PC-3 (cell line): ENCODE results near the gene NCMAP. TPM values are rescaled to one million over a fixed set of nuclear protein-coding genes. Genes with fewer than 3 reads are reported as not detected.
"Not testable (repeated sequence)": the region's sequence is repeated elsewhere in the genome, so short reads cannot be mapped to it uniquely, and the experiment has no call there.

Experiments
- ATAC-seq: fragments of 200-7000 bp; cut with Tn5 transposase; 2 replicates; pipeline ENCODE4 v1.9.1; 2020; ENCODE audit warnings: mild to moderate bottlenecking, moderate library complexity
- BruUV-seq: library from RNA; stranded (reverse); fragments of 400-500 nt; replicated peaks from 2 replicates; lab custom pipeline; 2021; lab: Mats Ljungman, UMichigan
- CTCF ChIA-PET: fragments of 300-600 bp; sonication (Branson Sonifier 250); formaldehyde crosslinking; loops from one replicate; lab custom pipeline; 2022; ENCODE audit warnings: antibody characterized with exemption; lab: Charles Lee
- POLR2A ChIA-PET: fragments of 300-600 bp; sonication (Branson Sonifier 250); formaldehyde crosslinking; loops from one replicate; lab custom pipeline; 2022; ENCODE audit warnings: antibody characterized with exemption; ENCODE audit not compliant: unreplicated experiment; lab: Charles Lee
- DNase-seq: peaks from one replicate; pipeline ENCODE4 v3.0.0-alpha.2; 2015
- H2AFZ ChIP-seq: fragments of 300-600 bp; sonication (generic); 2 replicates; pipeline ENCODE4 v1.6.0; 2016; ENCODE audit warnings: antibody characterized with exemption, low read length
- H3F3A ChIP-seq: fragments of 300-600 bp; sonication (generic); one replicate; pipeline ENCODE4 v1.6.0; 2017; ENCODE audit warnings: antibody characterized with exemption, low read length, control low read depth, mild to moderate bottlenecking; ENCODE audit not compliant: unreplicated experiment
- H3K27ac ChIP-seq: fragments of 300-600 bp; sonication (generic); 2 replicates; pipeline ENCODE4 v1.5.1; 2016; ENCODE audit warnings: mild to moderate bottlenecking, low read length
- H3K27me3 ChIP-seq: fragments of 300-600 bp; sonication (generic); 2 replicates; pipeline ENCODE4 v1.6.1; 2016; ENCODE audit warnings: low read length, mixed read lengths
- H3K36me3 ChIP-seq: fragments of 300-600 bp; sonication (generic); 2 replicates; pipeline ENCODE4 v1.6.1; 2016; ENCODE audit warnings: low read depth, mixed run types, low read length, mixed read lengths
- H3K4me1 ChIP-seq: fragments of 300-600 bp; sonication (generic); 2 replicates; pipeline ENCODE4 v1.5.1; 2016; ENCODE audit warnings: low read length; ENCODE audit not compliant: insufficient read depth
- H3K4me2 ChIP-seq: fragments of 300-600 bp; sonication (generic); 2 replicates; pipeline ENCODE4 v1.6.0; 2016; ENCODE audit warnings: low read length
- H3K4me3 ChIP-seq: fragments of 300-600 bp; sonication (generic); 2 replicates; pipeline ENCODE4 v1.5.1; 2016; ENCODE audit warnings: mild to moderate bottlenecking, low read length, mixed read lengths
- H3K79me2 ChIP-seq: fragments of 300-600 bp; sonication (generic); 2 replicates; pipeline ENCODE4 v1.6.1; 2017; ENCODE audit warnings: low read length, mixed read lengths
- H3K9ac ChIP-seq: fragments of 300-600 bp; sonication (generic); 2 replicates; pipeline ENCODE4 v1.6.0; 2016; ENCODE audit warnings: mild to moderate bottlenecking, low read length
- H3K9me2 ChIP-seq: fragments of 300-600 bp; sonication (generic); replicated peaks from 2 replicates; pipeline ENCODE4 v1.6.1; 2016; ENCODE audit warnings: mixed run types, low read length, mixed read lengths
- H3K9me3 ChIP-seq: fragments of 300-600 bp; sonication (generic); 2 replicates; pipeline ENCODE4 v1.6.1; 2016; ENCODE audit warnings: low read length, mixed read lengths
- H4K20me1 ChIP-seq: fragments of 300-600 bp; sonication (generic); 2 replicates; pipeline ENCODE4 v1.6.1; 2016; ENCODE audit warnings: low read length, mixed read lengths
- CTCF ChIP-seq: fragments of 300-600 bp; sonication (generic); conservative IDR thresholded peaks from 2 replicates; pipeline ENCODE4 v1.5.1; 2017; ENCODE audit warnings: antibody characterized with exemption, low read depth, mild to moderate bottlenecking, low read length
- EZH2 ChIP-seq: fragments of 300-600 bp; sonication (generic); IDR thresholded peaks from one replicate; pipeline ENCODE4 v1.6.1; 2017; ENCODE audit warnings: antibody characterized with exemption, mild to moderate bottlenecking, low read length; ENCODE audit not compliant: unreplicated experiment
- EZH2phosphoT487 ChIP-seq: fragments of 300-600 bp; sonication (generic); IDR thresholded peaks from 2 replicates; pipeline ENCODE4 v1.6.1; 2018; ENCODE audit warnings: mild to moderate bottlenecking, antibody characterized with exemption, low read length, borderline replicate concordance
- intact Hi-C: fragments of 100-400 bp; cut with micrococcal nuclease; formaldehyde crosslinking; loops from 2 replicates; pipeline ENCODE4 v1.9.0; 2023
- total RNA-seq: library from RNA; depleted of rRNA; stranded (reverse); fragments of >200 nt; gene quantifications from 2 replicates; pipeline ENCODE4 v1.2.3, GENCODE V29; 2014

The NCMAP gene
- total RNA-seq, 1 experiment from 2014 or later, result 1.8 TPM

DNA sequence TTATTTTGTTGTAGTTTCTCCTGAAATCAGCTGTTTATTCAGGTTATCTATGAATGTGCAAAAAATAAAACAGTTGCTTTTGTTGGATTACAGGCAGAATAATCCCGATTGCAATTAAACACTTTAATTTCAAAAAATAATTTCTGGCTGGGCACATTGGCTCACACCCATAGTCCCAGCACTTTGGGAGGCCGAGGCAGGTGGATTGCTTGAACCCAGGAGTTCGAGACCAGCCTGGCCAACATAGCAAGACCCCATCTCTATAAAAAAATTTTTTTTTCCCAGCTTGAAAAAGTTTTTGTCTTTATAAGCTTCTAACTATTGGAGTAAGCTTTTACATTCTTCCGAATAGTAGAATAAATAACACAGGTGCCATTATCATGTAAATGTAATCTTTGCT lies 38.0 kb upstream of the NCMAP start:
- Histone ChIP-seq H3K79me2 (peaks cover 10% of the 10 kb centered on the region; the same call in 1 of the 2 replicates), H3K27ac (no peak overlapping the region), H3K36me3 (peaks cover 3% of the 10 kb centered on the region; the same call in 1 of the 2 replicates), H3K9me2 (no peaks in the 10 kb centered on the region), H3K9me3 (no peaks in the 10 kb centered on the region), H2AFZ (no peak overlapping the region), H3K4me3 (no peak overlapping the region), H3K4me1 (peaks cover 20% of the 10 kb centered on the region), H3K27me3 (no peaks in the 10 kb centered on the region), H3K4me2 (no peak overlapping the region), H3F3A (peaks cover 6% of the 10 kb centered on the region), H3K9ac (no peak overlapping the region), H4K20me1 (no peaks in the 10 kb centered on the region)
- intact Hi-C loops, result loop anchor here (5.0 kb wide), 2 partner anchors 49 to 101 kb away; partner anchors contain the start of gene NIPAL3
- TF ChIP-seq CTCF (no peak), EZH2 (no peak), EZH2phosphoT487 (no peak)
- BruUV-seq, result no TSS peak
- ATAC-seq (no peak), DNase-seq (no peak)
- CTCF ChIA-PET, result interaction anchor here (0.6 kb wide), 1 partner anchor 447 kb away, joined by 3 read pairs; no protein-coding TSS in a partner anchor
- POLR2A ChIA-PET, result no interaction called here

DNA sequence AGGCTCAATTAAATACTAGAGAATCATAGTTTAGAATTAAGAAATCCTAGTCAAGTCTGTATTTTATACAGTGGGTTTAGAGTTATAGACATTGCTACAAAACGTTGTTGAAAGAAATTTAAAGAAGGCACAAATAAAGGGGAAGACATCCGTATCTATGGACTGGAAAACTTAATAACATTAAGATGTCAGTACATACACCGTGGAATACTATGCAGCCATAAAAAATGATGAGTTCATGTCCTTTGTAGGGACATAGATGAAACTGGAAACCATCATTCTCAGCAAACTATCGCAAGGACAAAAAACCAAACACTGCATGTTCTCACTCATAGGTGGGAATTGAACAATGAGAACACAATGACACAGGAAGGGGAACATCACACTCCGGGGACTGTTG lies 35.6 kb upstream of the NCMAP start:
- POLR2A ChIA-PET, H2AFZ ChIP-seq, CTCF ChIA-PET: not testable (repeated sequence)

GRCh38 chr1:24525606-24526005 lies 30.3 kb upstream of the NCMAP start:
- Histone ChIP-seq H4K20me1 (no peaks in the 10 kb centered on the region), H3K27ac (no peak overlapping the region), H3K9me2 (no peaks in the 10 kb centered on the region), H2AFZ (no peak overlapping the region), H3K4me3 (no peak overlapping the region), H3K36me3 (no peaks in the 10 kb centered on the region), H3K9me3 (no peaks in the 10 kb centered on the region), H3K4me1 (no peaks in the 10 kb centered on the region), H3K4me2 (no peak overlapping the region), H3K79me2 (no peaks in the 10 kb centered on the region), H3K9ac (no peak overlapping the region), H3F3A (no peaks in the 10 kb centered on the region), H3K27me3 (no peaks in the 10 kb centered on the region)
- TF ChIP-seq EZH2phosphoT487, result no peak
- no peak for TF ChIP-seq CTCF
- ChIA-PET CTCF (no interaction called here), POLR2A (interaction anchor here (0.6 kb wide), 1 partner anchor 327 kb away, joined by 3 read pairs; no protein-coding TSS in a partner anchor)
- DNase-seq (no peak), ATAC-seq (no peak)
- intact Hi-C loops, result no loop called here
- BruUV-seq, result no TSS peak

More for the DNA sequence above, 35.6 kb upstream of the NCMAP start:
- BruUV-seq, H3K4me1 ChIP-seq, H3K36me3 ChIP-seq, H3K9me3 ChIP-seq, H3K79me2 ChIP-seq, H3K9ac ChIP-seq, H3K4me2 ChIP-seq, H3K4me3 ChIP-seq, ATAC-seq, DNase-seq, H3K27me3 ChIP-seq, intact Hi-C loops, H3K9me2 ChIP-seq, H3F3A ChIP-seq, H4K20me1 ChIP-seq, H3K27ac ChIP-seq: not testable (repeated sequence)
